ENCODE results near the gene NUDT17. TPM values are rescaled to one million over a fixed set of nuclear protein-coding genes. Genes with fewer than 3 reads are reported as not detected.
"Not testable (repeated sequence)": the region's sequence is repeated elsewhere in the genome, so short reads cannot be mapped to it uniquely, and the experiment has no call there.

NUDT17 gene
- total and polyA plus RNA-seq, 2 of the 8 experiments (the other 6 are each of a cell fraction or from before 2014, with no cell fraction given), result 2.7 to 4.1 TPM

DNA sequence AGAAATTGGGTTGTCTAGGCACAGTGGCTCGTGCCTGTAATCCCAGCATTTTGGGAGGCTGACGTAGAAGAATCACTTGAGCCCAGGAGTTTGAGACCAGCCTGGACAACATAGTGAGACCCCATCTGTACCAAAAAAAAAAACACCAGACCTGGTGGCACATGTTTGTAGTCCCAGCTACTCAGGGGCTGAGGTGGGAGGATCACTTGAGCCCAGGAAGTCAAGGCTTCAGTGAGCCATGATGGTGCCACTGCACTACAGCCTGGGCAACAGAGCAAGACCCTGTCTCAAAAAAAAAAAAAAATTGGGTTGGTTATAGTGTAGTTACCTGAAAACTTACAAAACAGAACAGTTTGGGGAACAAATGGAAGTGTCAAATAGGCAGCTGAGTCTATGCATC is 14.6 kb upstream of the NUDT17 start:
- H3K79me1 ChIP-seq (ENCODE audit: low read depth, low read length); H3K9ac ChIP-seq (replicated peaks in 1 of 4; ENCODE audit: extremely low read depth in 1 of 4, low read depth in 3 of 4, low read length in 3 of 4); H3K27ac ChIP-seq (ENCODE audit: low read depth, low read length); H2BK12ac ChIP-seq (ENCODE audit: low read depth, low read length); H3K18ac ChIP-seq (ENCODE audit: extremely low read depth, low read length); H4K5ac ChIP-seq (ENCODE audit: insufficient read length, low read depth, low read length); H2AK5ac ChIP-seq (ENCODE audit: low read depth, low read length); H3K27me3 ChIP-seq (replicated peaks in 1 of 4; ENCODE audit: control insufficient read depth in 3 of 4, extremely low read depth in 1 of 4, insufficient read depth in 3 of 4, low read length in 3 of 4); H3K4me2 ChIP-seq (ENCODE audit: insufficient read depth in 1 of 2, low read depth in 2 of 2, low read length in 2 of 2); H2BK120ac ChIP-seq (replicated peaks; ENCODE audit: low read depth, low read length); H3K9me3 ChIP-seq (ENCODE audit: insufficient read depth in 2 of 2, low read depth in 1 of 2, low read length in 1 of 2); H2AFZ ChIP-seq (ENCODE audit: low read length); H2BK5ac ChIP-seq (ENCODE audit: low read depth, low read length); H3K23ac ChIP-seq (ENCODE audit: insufficient read length); H3K14ac ChIP-seq (ENCODE audit: insufficient read length); H3K4me1 ChIP-seq (replicated peaks in 1 of 4; ENCODE audit: control insufficient read depth in 3 of 4, insufficient read depth in 4 of 4, low read length in 3 of 4); H3K23me2 ChIP-seq (ENCODE audit: low read depth, low read length); H3K79me2 ChIP-seq (ENCODE audit: control insufficient read depth in 1 of 2, insufficient read depth in 2 of 2, low read length in 2 of 2); DNase-seq (ENCODE audit: low read depth in 1 of 2, low spot score in 2 of 2); H2BK15ac ChIP-seq (ENCODE audit: low read length); H4K20me1 ChIP-seq (replicated peaks in 1 of 2; ENCODE audit: control insufficient read depth in 1 of 2, insufficient read depth in 2 of 2, low read length in 2 of 2); H3K4me3 ChIP-seq (ENCODE audit: extremely low read depth in 1 of 4, insufficient read depth in 2 of 4, low read depth in 3 of 4, low read length in 4 of 4); H2BK20ac ChIP-seq (ENCODE audit: low read length); H3K56ac ChIP-seq (replicated peaks; ENCODE audit: insufficient read length, low read depth, low read length); FAIRE-seq; H4K91ac ChIP-seq (replicated peaks; ENCODE audit: insufficient read length, low read length); H4K8ac ChIP-seq (ENCODE audit: extremely low read depth, insufficient read depth, low read length); H3K4ac ChIP-seq (replicated peaks; ENCODE audit: insufficient read length, low read depth, low read length): not testable (repeated sequence)
- POLR2A ChIA-PET (ENCODE audit: partially characterized antibody), result interaction anchor here (0.9 kb wide), 1 partner anchor 14 kb away, joined by 3 read pairs; no protein-coding TSS in a partner anchor
- peaks cover 18 to 74% (median 45%) of the 10 kb centered on the region in 4 experiments; a peak in 7 of 8 replicates for H3K36me3 ChIP-seq (ENCODE audit: control insufficient read depth in 2 of 4, insufficient read depth in 4 of 4, low read length in 3 of 4)
- WGBS, 2 experiments (ENCODE audit: extremely low coverage in 1 of 2, insufficient coverage in 1 of 2, insufficient read length in 1 of 2, insufficient replicate concordance in 2 of 2, low coverage in 1 of 2, low lambda C conversion rate in 2 of 2, missing lambda C conversion rate in 1 of 2), result 88% methylated on average over 2 of the region's 2 CpGs; no CpG with 5 or more reads in 1 of the 2 experiments
- CTCF ChIA-PET (ENCODE audit: partially characterized antibody), result interaction anchor here (1.1 to 14.5 kb wide), 2 partner anchors 16 to 79 kb away, joined by 3 to 109 read pairs; partner anchors contain the start of genes ITGA10 and NUDT17
